Loucy (cell line): ENCODE measurements around the gene AGAP1.

Experiments used
- EZH2phosphoT487 ChIP-seq: fragments of 200-600 bp; IDR thresholded peaks from 2 replicates; pipeline ENCODE4 v1.6.1; 2018; ENCODE audit warnings: antibody characterized with exemption, mild to moderate bottlenecking, moderate library complexity, borderline replicate concordance
- TF ChIP-seq, protein P1 (sequence below): fragments of 200-600 bp; sonication (generic); conservative IDR thresholded peaks from 2 replicates; pipeline ENCODE4 v1.5.1; 2014; ENCODE audit warnings: mild to moderate bottlenecking, antibody characterized with exemption, low read length

GRCh38 chr2:235690809-235691450 is 197.1 kb downstream of the AGAP1 start:
- TF ChIP-seq, protein P1, sequence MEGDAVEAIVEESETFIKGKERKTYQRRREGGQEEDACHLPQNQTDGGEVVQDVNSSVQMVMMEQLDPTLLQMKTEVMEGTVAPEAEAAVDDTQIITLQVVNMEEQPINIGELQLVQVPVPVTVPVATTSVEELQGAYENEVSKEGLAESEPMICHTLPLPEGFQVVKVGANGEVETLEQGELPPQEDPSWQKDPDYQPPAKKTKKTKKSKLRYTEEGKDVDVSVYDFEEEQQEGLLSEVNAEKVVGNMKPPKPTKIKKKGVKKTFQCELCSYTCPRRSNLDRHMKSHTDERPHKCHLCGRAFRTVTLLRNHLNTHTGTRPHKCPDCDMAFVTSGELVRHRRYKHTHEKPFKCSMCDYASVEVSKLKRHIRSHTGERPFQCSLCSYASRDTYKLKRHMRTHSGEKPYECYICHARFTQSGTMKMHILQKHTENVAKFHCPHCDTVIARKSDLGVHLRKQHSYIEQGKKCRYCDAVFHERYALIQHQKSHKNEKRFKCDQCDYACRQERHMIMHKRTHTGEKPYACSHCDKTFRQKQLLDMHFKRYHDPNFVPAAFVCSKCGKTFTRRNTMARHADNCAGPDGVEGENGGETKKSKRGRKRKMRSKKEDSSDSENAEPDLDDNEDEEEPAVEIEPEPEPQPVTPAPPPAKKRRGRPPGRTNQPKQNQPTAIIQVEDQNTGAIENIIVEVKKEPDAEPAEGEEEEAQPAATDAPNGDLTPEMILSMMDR, result no peak
- no peak for TF ChIP-seq EZH2phosphoT487
